Mucosa of stomach (tissue), 1 donor: Measurements from ENCODE around the gene ECT2L.

ENCODE experiments used
- H3K27me3 ChIP-seq: one replicate; pipeline ENCODE4 v1.7.0; 2013; ENCODE audit warnings: mild to moderate bottlenecking, low read length; ENCODE audit not compliant: control insufficient read depth, insufficient read depth
- H3K36me3 ChIP-seq: one replicate; pipeline ENCODE4 v1.7.0; 2013; ENCODE audit warnings: low read length; ENCODE audit not compliant: control insufficient read depth, insufficient read depth
- H3K4me1 ChIP-seq: one replicate; pipeline ENCODE4 v1.7.0; 2013; ENCODE audit warnings: mild to moderate bottlenecking, low read length; ENCODE audit not compliant: control insufficient read depth, insufficient read depth
- H3K4me3 ChIP-seq: one replicate; pipeline ENCODE4 v1.7.0; 2013; ENCODE audit warnings: low read length
- H3K9ac ChIP-seq: one replicate; pipeline ENCODE4 v1.7.0; 2013; ENCODE audit warnings: mild to moderate bottlenecking, low read length, moderate library complexity
- H3K9me3 ChIP-seq: one replicate; pipeline ENCODE4 v1.7.0; 2013; ENCODE audit warnings: mild to moderate bottlenecking, low read length, moderate library complexity; ENCODE audit not compliant: control insufficient read depth
- donor health status: Pancreatic carcinoma.

Gene ECT2L

GRCh38 chr6:138795809-138796603 is at the start of gene ECT2L:
Gene ECT2L (plus strand): TSS chr6:138796087. CDS start chr6:138813275, 17,188 bp downstream.
- H3K4me3 ChIP-seq, result peak within 1 kb of the TSS; percentile 28
- H3K9ac ChIP-seq, result peak within 1 kb of the TSS; percentile 76
- no peaks in the 10 kb centered on the region for H3K36me3 ChIP-seq
- peaks cover 16% of the 10 kb centered on the region for H3K4me1 ChIP-seq
- no peaks in the 10 kb centered on the region for H3K9me3 ChIP-seq
- H3K27me3 ChIP-seq, result no peaks in the 10 kb centered on the region

GRCh38 chr6:138752017-138752416 is 43.9 kb upstream of the ECT2L start:
- Histone ChIP-seq H3K36me3 (no peaks in the 10 kb centered on the region), H3K4me1 (no peaks in the 10 kb centered on the region), H3K9me3 (no peaks in the 10 kb centered on the region), H3K4me3 (no peak overlapping the region), H3K9ac (no peak overlapping the region), H3K27me3 (no peaks in the 10 kb centered on the region)

- H3K4me1 ChIP-seq, result no peaks in the 10 kb centered on the region
- H3K36me3 ChIP-seq, result no peaks in the 10 kb centered on the region
- no peaks in the 10 kb centered on the region for H3K9me3 ChIP-seq
- no peak overlapping the region for H3K4me3 ChIP-seq
- no peak overlapping the region for H3K9ac ChIP-seq
- no peaks in the 10 kb centered on the region for H3K27me3 ChIP-seq
Observed at GRCh38 chr6:138757136-138757535, 38.8 kb upstream of the ECT2L start.

GRCh38 chr6:138765896-138766655 is 29.8 kb upstream of the ECT2L start:
- no peak overlapping the region for H3K9ac ChIP-seq
- H3K9me3 ChIP-seq, result no peaks in the 10 kb centered on the region
- H3K27me3 ChIP-seq, result no peaks in the 10 kb centered on the region
- H3K4me1 ChIP-seq, result no peaks in the 10 kb centered on the region
- H3K4me3 ChIP-seq, result no peak overlapping the region
- H3K36me3 ChIP-seq, result no peaks in the 10 kb centered on the region

GRCh38 chr6:138769102-138769676 is 26.7 kb upstream of the ECT2L start:
- Histone ChIP-seq H3K36me3 (no peaks in the 10 kb centered on the region), H3K4me3 (no peak overlapping the region), H3K9me3 (no peaks in the 10 kb centered on the region), H3K27me3 (no peaks in the 10 kb centered on the region), H3K9ac (no peak overlapping the region), H3K4me1 (peaks cover 6% of the 10 kb centered on the region)

- Histone ChIP-seq H3K27me3 (no peaks in the 10 kb centered on the region), H3K4me3 (peak overlapping the region; percentile 64), H3K36me3 (no peaks in the 10 kb centered on the region), H3K9ac (peak overlapping the region; percentile 81), H3K4me1 (peaks cover 9% of the 10 kb centered on the region), H3K9me3 (no peaks in the 10 kb centered on the region)
Observed at GRCh38 chr6:138772596-138773176, 23.2 kb upstream of the ECT2L start.

- Histone ChIP-seq H3K4me3 (peak within 1 kb of the TSS; percentile 64), H3K36me3 (no peaks in the 10 kb centered on the region), H3K9me3 (no peaks in the 10 kb centered on the region), H3K4me1 (peaks cover 9% of the 10 kb centered on the region), H3K9ac (peak within 1 kb of the TSS; percentile 81), H3K27me3 (no peaks in the 10 kb centered on the region)
Observed at GRCh38 chr6:138773177-138774091, 22.5 kb upstream of the ECT2L start, which contains the start of gene CCDC28A. Gene CCDC28A (plus strand): TSS chr6:138773769. CDS start chr6:138776121, 2,352 bp downstream.

- Histone ChIP-seq H3K4me1 (peaks cover 9% of the 10 kb centered on the region), H3K9ac (peak overlapping the region; percentile 81), H3K36me3 (no peaks in the 10 kb centered on the region), H3K4me3 (peak overlapping the region; percentile 64), H3K9me3 (no peaks in the 10 kb centered on the region), H3K27me3 (no peaks in the 10 kb centered on the region)
Observed at GRCh38 chr6:138774370-138774769, 21.5 kb upstream of the ECT2L start.

- Histone ChIP-seq H3K36me3 (no peaks in the 10 kb centered on the region), H3K9ac (no peak overlapping the region)
Observed at GRCh38 chr6:138776659-138777058, 19.2 kb upstream of the ECT2L start.

GRCh38 chr6:138778331-138778730 is 17.6 kb upstream of the ECT2L start:
- Histone ChIP-seq H3K9ac (no peak overlapping the region), H3K4me1 (peaks cover 4% of the 10 kb centered on the region), H3K9me3 (no peaks in the 10 kb centered on the region), H3K27me3 (no peaks in the 10 kb centered on the region), H3K36me3 (no peaks in the 10 kb centered on the region), H3K4me3 (no peak overlapping the region)

More at GRCh38 chr6:138776659-138777058, 19.2 kb upstream of the ECT2L start:
- Histone ChIP-seq H3K4me3 (no peak overlapping the region), H3K4me1 (peaks cover 9% of the 10 kb centered on the region), H3K27me3 (no peaks in the 10 kb centered on the region), H3K9me3 (no peaks in the 10 kb centered on the region)

GRCh38 chr6:138782243-138782642 is 13.6 kb upstream of the ECT2L start:
- no peaks in the 10 kb centered on the region for H3K9me3 ChIP-seq
- H3K27me3 ChIP-seq, result no peaks in the 10 kb centered on the region
- H3K9ac ChIP-seq, result no peak overlapping the region
- H3K4me1 ChIP-seq, result no peaks in the 10 kb centered on the region
- no peak overlapping the region for H3K4me3 ChIP-seq
- H3K36me3 ChIP-seq, result no peaks in the 10 kb centered on the region
